NCI-H146 treated with DMSO at 0.1 percent for 48 hours (cell line): ENCODE measurements around the gene RABGAP1L.
"Not testable (repeated sequence)": the region's sequence is repeated elsewhere in the genome, so short reads cannot be mapped to it uniquely, and the experiment has no call there.

Experiments used
- DNase-seq: peaks from one replicate; lab custom pipeline; 2025; ENCODE audit not compliant: unreplicated experiment; lab: John Stamatoyannopoulos, UW

RABGAP1L gene

GRCh38 chr1:174358786-174359453 lies 199.6 kb downstream of the RABGAP1L start:
- DNase-seq, result no peak

GRCh38 chr1:174359454-174359805 lies 200.1 kb downstream of the RABGAP1L start:
- no peak for DNase-seq

GRCh38 chr1:174364996-174365736 lies 205.8 kb downstream of the RABGAP1L start:
- DNase-seq, result no peak

- no peak for DNase-seq
Measured at GRCh38 chr1:174366946-174367345, 207.6 kb downstream of the RABGAP1L start.

- DNase-seq, result no peak
Measured at GRCh38 chr1:174367892-174368291, 208.6 kb downstream of the RABGAP1L start.

GRCh38 chr1:174376030-174376429 lies 216.7 kb downstream of the RABGAP1L start:
- DNase-seq, result no peak

- no peak for DNase-seq
Measured at GRCh38 chr1:174391716-174392115, 232.4 kb downstream of the RABGAP1L start.

GRCh38 chr1:174393885-174394284 lies 234.6 kb downstream of the RABGAP1L start:
- DNase-seq, result no peak

- no peak for DNase-seq
Measured at GRCh38 chr1:174397261-174397660, 237.9 kb downstream of the RABGAP1L start.

- DNase-seq, result no peak
Measured at GRCh38 chr1:174398246-174398645, 238.9 kb downstream of the RABGAP1L start.

GRCh38 chr1:174399211-174399610 lies 239.9 kb downstream of the RABGAP1L start:
- no peak for DNase-seq

- no peak for DNase-seq
Measured at GRCh38 chr1:174401075-174401474, 241.8 kb downstream of the RABGAP1L start.

- DNase-seq, result no peak
Measured at GRCh38 chr1:174405219-174405618, 245.9 kb downstream of the RABGAP1L start.

- DNase-seq, result no peak
Measured at GRCh38 chr1:174406421-174406820, 247.1 kb downstream of the RABGAP1L start.

- no peak for DNase-seq
Measured at GRCh38 chr1:174407665-174408064, 248.3 kb downstream of the RABGAP1L start.

GRCh38 chr1:174408146-174408545 lies 248.8 kb downstream of the RABGAP1L start:
- DNase-seq, result no peak

GRCh38 chr1:174409801-174410200 lies 250.5 kb downstream of the RABGAP1L start:
- DNase-seq, result not testable (repeated sequence)

GRCh38 chr1:174413632-174414031 lies 254.3 kb downstream of the RABGAP1L start:
- DNase-seq, result no peak

- no peak for DNase-seq
Measured at GRCh38 chr1:174414203-174414602, 254.9 kb downstream of the RABGAP1L start.

GRCh38 chr1:174415506-174415905 lies 256.2 kb downstream of the RABGAP1L start:
- DNase-seq, result no peak

- DNase-seq, result no peak
Measured at GRCh38 chr1:174417921-174418320, 258.6 kb downstream of the RABGAP1L start.

GRCh38 chr1:174425121-174425520 lies 265.8 kb downstream of the RABGAP1L start:
- no peak for DNase-seq

GRCh38 chr1:174426153-174426552 lies 266.8 kb downstream of the RABGAP1L start:
- no peak for DNase-seq
